ENCODE results near the gene CWF19L1. TPM values are rescaled to one million over a fixed set of nuclear protein-coding genes. Genes with fewer than 3 reads are reported as not detected.

Gene CWF19L1
- total RNA-seq, 1 experiment from 2014 or later = 38.0 TPM

- no peak overlapping the region for H3K27ac Mint-ChIP-seq
- H4K20me1 ChIP-seq (ENCODE audit: control insufficient read depth, insufficient read depth, insufficient read length) = no peaks in the 10 kb centered on the region
- no peak for DNase-seq
- no peaks in the 10 kb centered on the region for H3K36me3 Mint-ChIP-seq (ENCODE audit: insufficient read depth in 1 of 3, low read depth in 3 of 3)
- no CpG with 5 or more reads among the region's 3 CpGs for WGBS (ENCODE audit: extremely low coverage, insufficient read length, low lambda C conversion rate)
- H3K4me3 Mint-ChIP-seq = no peak overlapping the region
- H3K4ac ChIP-seq (ENCODE audit: low read depth, low read length) = no peak overlapping the region
- H3K14ac ChIP-seq (ENCODE audit: insufficient read depth, low read length) = no peak overlapping the region
- H3K23ac ChIP-seq (ENCODE audit: insufficient read length, low read depth, low read length) = no peak overlapping the region
- H3K9ac ChIP-seq (ENCODE audit: extremely low read depth, insufficient read length, low read length) = no peak overlapping the region
- no peaks in the 10 kb centered on the region for H3K23me2 ChIP-seq (ENCODE audit: insufficient read length, low read depth, low read length, poor library complexity, severe bottlenecking)
- H3K27me3 Mint-ChIP-seq (ENCODE audit: low read depth) = peaks cover 35% of the 10 kb centered on the region
- H2BK20ac ChIP-seq (ENCODE audit: low read depth, low read length, poor library complexity, severe bottlenecking) = no peak overlapping the region
- no peak overlapping the region for H2AFZ ChIP-seq (ENCODE audit: low read length)
- H3K27ac ChIP-seq (ENCODE audit: insufficient read length, low read depth, low read length) = no peak overlapping the region
- H3K18ac ChIP-seq (ENCODE audit: insufficient read length, low read depth, low read length) = no peak overlapping the region
- H3K56ac ChIP-seq (ENCODE audit: insufficient read length, low read depth, low read length) = no peak overlapping the region
- H3K4me2 ChIP-seq (ENCODE audit: insufficient read depth, insufficient read length, low read length) = no peak overlapping the region
- no peak for TF ChIP-seq CTCF (conservative IDR thresholded peaks at IDR 0.05)
- no peak overlapping the region for H2AK5ac ChIP-seq (ENCODE audit: insufficient read length, low read length)
- H3K4me1 Mint-ChIP-seq = peaks cover 5% of the 10 kb centered on the region in 2 experiments
- H3K9me3 ChIP-seq (ENCODE audit: control insufficient read depth, low read depth, low read length) = no peaks in the 10 kb centered on the region
- no peaks in the 10 kb centered on the region for H3K9me3 Mint-ChIP-seq
- H4K91ac ChIP-seq (ENCODE audit: insufficient read length, low read depth, low read length) = no peak overlapping the region
- H2BK5ac ChIP-seq (ENCODE audit: insufficient read length, low read length) = no peak overlapping the region
- H2BK12ac ChIP-seq (ENCODE audit: insufficient read length, low read depth, low read length) = no peak overlapping the region
- H4K5ac ChIP-seq (ENCODE audit: insufficient read length, low read depth, low read length) = no peak overlapping the region
- H3K79me2 ChIP-seq (ENCODE audit: insufficient read depth, low read length) = no peaks in the 10 kb centered on the region
- no peaks in the 10 kb centered on the region for H3K79me1 ChIP-seq (ENCODE audit: insufficient read depth, low read depth, low read length, poor library complexity, severe bottlenecking)
- H3K4me1 ChIP-seq (ENCODE audit: insufficient read depth, low read length) = no peaks in the 10 kb centered on the region; the same call in 1 of the 2 replicates
- no peak overlapping the region for H4K8ac ChIP-seq (replicated peaks; ENCODE audit: insufficient read length, low read depth, low read length)
- H3K27me3 ChIP-seq (ENCODE audit: insufficient read depth, low read length) = no peaks in the 10 kb centered on the region
- no peak overlapping the region for H3T11ph ChIP-seq (ENCODE audit: low read length)
- H2BK15ac ChIP-seq (ENCODE audit: low read depth, low read length) = no peak overlapping the region
- no peak overlapping the region for H2BK120ac ChIP-seq (ENCODE audit: low read depth, low read length, poor library complexity, severe bottlenecking)
These were observed 40.2 kb upstream of the CWF19L1 start for GRCh38 chr10:100307684-100308083.
